T-helper 2 cell (primary cell): ENCODE measurements around the gene PEX3.
"Not testable (repeated sequence)": the region's sequence is repeated elsewhere in the genome, so short reads cannot be mapped to it uniquely, and the experiment has no call there.

ENCODE experiments used
- DNase-seq, 5 experiments: peaks; one replicate each; pipeline versions ENCODE4 v3.0.0 to v3.0.0-alpha.2; 2012 to 2022

The PEX3 gene

GRCh38 chr6:143507358-143508145, 56.9 kb downstream of the PEX3 start:
- DNase-seq: no peak

- not testable (repeated sequence) for DNase-seq
Observed at GRCh38 chr6:143510326-143510725, 59.7 kb downstream of the PEX3 start.

- DNase-seq: peak; percentile 29 to 90 (median 59)
Observed at GRCh38 chr6:143510991-143511891, 60.6 kb downstream of the PEX3 start, which contains the start of gene FUCA2. Gene FUCA2, minus strand, starts transcription at chr6:143511720. Its CDS starts 86 bp downstream, at chr6:143511634.

DNA sequence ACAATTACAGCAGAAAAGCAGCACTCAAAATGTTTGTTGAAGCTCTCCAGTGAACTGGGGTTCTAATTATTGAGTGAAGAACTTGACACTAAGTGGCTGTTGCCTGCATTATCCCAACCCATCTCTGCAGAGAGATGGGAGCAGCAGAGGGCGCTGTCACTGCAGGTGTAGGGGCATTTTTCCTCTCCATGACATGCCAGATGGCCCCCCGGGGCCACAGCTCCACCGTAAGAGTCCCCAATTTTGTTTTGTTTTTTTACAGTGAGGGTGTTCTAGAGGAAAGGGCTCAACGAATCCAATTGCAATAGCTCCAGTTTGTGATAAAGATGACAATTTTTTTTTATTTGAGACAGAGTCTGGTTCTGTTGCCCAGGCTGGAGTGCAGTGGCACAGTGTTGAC, 62.8 kb downstream of the PEX3 start:
- DNase-seq: peak in 4 of 5 experiments; percentile 27 to 62 (median 31)

DNA sequence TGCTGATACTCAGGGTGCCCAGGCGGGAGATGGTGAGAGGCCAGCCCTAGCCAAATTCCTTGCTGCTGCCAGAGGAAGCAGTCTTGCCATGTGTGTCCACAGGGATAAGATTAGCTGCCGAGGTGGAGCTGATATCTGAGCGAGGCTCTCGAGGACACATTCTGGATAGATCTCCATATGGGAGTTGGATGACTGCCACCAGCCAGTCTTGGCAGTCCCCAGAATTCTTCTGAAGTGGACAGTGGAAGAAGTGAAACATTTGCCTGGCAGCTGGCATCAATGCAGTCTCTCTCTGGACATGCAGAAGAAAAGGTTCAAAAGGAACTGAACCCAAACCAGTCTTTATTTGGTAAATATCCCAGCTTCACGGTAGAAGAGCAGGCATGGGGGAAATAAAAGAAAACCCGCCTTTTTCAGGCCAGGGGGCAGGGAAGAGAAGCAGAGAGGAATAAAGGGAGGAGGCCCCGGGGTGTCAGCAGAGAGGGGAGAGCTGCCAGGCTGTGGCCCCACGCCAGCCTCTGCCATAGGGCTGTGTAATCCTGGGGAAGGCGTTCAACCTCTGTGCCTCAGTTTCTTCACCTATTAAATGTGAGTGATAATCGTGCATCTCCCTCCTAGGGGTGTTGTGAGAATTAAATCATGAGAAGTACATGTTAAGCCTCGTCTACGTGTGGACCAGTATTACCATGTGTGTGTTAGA, 64.6 kb downstream of the PEX3 start:
- no peak for DNase-seq

- DNase-seq: no peak
Observed at GRCh38 chr6:143515766-143516355, 65.3 kb downstream of the PEX3 start.

DNA sequence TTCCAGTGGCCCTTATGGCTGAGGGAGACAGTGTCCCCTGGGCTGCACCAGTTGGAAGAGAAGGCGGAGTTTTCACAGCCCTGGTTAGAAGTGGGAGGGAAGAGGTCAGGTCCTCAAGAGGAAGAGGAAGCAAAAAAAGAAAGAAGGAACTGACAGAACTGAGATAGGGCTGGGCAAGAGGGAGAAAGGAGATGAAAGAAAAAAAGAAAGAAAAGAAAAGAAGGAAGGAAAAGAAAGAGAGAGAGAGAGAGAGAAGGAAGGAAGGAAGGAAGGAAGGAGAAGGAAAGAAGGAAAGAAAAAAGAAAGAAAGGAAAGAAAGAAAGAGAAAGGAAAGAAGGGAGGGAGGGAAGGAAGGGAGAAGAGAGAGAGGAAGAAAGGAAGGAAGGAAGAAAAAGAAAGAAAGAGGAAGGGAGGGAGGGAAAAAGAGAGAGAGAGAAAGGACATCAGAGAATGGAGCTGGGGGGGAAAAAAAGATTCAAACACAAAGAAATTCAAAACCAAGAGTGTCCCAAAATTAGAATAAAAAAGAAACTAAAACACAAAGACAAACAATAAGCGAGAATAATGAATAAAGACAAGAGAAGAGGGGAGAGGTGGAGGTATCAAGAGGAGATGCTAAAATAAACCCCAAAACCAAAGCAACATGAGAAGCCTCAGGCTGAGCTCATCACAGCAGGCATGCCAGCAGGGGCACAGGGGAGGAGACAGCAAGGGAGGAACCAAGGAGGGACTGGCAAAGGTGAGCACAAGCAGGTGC, 66.3 kb downstream of the PEX3 start:
- no peak for DNase-seq

DNA sequence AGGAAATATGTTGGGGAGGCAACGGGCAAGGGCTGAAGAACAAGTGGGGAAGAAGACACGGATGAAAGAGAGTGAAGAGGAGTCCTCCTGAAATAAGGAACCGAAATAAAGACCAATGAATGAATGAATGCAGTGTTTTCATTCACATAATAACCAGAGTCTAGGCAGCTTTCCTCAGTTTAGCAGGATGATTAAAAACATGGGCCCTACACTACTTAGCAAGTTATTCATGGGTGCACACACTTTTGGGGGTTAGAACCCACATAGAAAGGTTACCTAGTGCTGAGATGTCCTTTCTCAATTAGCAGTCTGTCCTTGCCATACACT, 66.8 kb downstream of the PEX3 start:
- no peak for DNase-seq

- no peak for DNase-seq
Observed at GRCh38 chr6:143522039-143522600, 71.5 kb downstream of the PEX3 start.

DNA sequence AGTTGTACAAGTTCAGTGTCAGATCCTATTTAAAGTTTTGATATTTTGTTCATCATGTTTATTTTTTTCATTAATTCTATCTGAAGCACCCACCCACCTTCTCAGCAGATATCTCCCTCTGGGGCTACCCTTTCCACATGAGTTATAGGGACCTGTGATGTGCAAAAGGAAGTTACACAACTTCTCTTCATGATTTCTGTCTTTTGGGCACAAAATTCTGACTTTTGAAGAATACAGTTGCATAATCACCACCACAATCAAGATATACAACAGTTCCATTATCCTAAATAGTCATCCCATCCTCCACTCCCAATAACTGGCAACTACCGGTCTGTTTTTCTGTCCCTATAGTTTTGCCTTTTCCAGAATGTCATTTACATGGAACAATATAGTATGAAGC, 74.8 kb downstream of the PEX3 start:
- no peak for DNase-seq

DNA sequence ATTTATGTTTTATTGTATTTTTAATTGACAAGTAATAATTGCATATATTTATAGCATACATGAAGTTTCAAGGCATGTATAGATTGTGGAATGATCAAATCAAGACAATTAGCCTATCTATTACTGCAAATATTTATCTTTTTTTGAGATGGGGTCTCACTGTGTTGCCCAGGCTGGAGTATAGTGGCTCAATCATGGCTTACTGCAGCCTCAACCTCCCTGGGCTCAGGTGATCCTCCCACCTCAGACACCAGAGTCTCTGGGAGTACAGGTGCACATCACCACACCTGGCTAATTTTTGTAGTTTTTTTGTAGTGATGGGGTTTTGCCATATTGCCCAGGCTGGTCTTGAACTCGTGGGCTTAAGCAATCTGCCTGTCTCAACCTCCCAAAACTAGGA, 77.1 kb downstream of the PEX3 start:
- DNase-seq: no peak

DNA sequence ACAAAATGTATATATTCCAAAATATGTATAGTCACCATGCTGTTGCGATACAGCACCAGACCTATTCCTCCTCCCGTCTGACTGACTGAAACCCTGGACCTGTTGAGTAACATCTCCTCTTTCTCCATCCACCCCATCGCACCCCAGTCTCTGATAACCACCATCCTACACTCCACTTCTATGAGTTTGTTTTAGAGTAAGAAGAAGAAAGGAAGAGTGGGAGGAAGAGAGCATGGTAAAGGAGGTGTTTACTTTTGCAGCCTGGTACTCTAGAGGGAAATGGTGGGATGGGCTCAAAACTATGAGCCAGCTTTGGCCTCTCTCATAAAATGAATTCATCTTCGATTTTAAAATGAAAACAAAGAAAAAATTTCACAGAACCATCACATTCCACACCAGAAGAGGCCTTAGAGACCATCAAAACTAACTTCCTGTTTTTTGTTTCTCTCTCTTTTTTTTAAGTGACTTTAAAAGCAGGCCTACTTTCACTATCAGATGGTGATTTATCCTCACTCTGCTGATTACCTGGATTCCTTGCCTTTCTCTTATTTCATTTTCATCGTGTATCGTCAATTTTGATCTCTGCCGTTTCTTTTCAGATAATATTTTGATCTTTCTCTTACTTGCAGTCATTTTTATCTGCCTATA, 77.7 kb downstream of the PEX3 start:
- no peak for DNase-seq

DNA sequence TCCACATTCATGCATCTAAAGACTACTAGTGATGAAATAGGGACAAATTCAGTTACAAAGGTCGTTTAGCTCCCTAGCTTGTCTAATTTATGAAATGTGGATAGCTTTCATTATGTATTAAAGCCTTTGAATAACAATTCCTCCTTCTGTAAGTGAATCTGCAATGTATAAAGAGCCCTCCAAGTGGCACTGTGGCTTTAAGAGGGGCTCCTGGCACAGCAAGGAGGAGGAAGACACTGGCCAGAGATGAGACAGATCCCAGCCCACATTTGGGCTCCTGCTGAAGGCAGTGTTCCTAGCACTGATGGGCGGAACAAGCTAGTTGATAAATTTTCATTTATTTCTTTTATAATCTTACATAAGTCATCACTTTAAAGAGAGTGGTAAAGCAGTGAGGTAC, 78.5 kb downstream of the PEX3 start:
- peak in 1 of 5 experiments; percentile 42 for DNase-seq

DNA sequence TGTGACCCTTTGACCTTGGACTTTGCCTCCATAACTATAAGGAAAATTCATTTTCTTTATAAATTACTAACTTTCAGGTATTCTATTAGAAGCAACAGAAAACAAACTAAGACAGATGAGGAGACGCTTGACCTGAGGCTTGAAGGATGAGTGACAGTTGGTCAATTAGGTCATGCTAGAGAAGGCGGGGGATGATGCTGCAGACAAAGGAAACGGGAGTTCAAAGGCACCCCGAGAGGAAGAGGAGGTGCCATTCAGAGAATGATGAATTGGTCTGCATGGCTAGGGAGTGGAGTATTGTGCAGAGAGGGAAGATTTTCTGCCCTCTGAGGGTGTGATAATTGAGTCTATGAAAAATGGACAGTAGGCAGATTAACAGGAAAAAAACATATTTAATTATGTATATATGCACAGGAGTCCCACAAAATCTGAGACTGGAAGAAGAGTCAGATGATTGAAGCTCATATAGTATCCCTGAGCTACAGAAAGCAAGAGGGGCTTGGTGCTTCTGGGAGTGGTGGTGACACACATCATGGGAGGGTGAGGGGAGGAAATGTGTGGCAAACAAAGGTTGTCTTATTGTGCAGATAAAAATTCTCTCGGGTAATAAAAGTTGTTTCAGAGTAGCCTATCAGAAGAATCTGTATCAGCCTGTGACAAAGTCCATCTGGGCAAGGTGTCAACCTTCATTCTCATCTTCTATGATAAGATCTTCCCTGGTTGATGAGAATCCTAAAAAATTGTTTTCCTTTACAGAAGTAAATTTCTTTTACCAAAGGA, 81.3 kb downstream of the PEX3 start:
- DNase-seq: no peak

DNA sequence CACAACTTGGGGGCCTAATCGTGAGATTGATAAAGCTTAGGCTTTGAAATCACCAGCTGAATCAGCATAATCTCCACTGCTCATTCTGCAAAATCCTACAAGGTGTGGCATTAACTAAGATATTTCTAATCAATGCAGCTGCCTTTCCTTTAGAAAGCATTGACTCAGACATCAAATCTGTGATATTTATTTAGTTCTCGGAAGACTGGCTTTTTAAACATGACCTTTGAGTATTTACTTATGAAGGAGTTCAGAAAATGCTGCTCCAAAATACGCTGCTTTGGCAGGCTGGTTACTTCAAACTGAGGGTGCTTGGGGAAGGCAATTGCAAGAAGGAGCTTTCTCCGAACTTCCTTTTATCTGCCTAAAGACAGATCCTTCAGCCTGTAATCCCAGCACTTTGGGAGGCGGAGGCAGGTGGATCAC, 84.6 kb downstream of the PEX3 start:
- no peak for DNase-seq

GRCh38 chr6:143536461-143536865, 85.9 kb downstream of the PEX3 start:
- peak; percentile 24 to 75 (median 39) for DNase-seq

- DNase-seq: peak; percentile 35 to 82 (median 46)
Observed at GRCh38 chr6:143536866-143537691, 86.5 kb downstream of the PEX3 start.

DNA sequence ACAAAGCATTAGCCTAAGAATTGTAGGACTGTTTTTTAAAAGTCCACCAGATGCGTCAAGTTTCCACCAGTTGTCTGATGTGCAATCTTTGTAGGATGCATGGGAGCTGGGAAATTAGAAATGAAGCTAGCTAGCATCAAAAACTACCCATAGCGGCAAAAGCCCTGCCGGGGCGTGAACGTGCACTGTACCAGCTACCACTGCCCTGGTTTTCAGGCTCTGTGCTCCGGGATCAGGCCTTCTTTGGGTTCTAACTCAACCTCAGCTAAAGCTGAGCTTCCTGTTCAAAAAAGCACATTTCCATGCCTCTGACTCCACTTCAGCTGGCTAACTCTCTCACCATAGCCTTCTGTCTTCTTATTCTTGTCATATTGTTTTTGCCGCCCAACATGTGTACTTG, 87.8 kb downstream of the PEX3 start:
- peak in 1 of 5 experiments; percentile 58 for DNase-seq

GRCh38 chr6:143539106-143539505, 88.5 kb downstream of the PEX3 start:
- peak in 1 of 5 experiments; percentile 59 for DNase-seq
